Upper lobe of right lung (tissue), 1 donor: ENCODE data around the gene ASPHD2. TPM values are rescaled to one million over a fixed set of nuclear protein-coding genes. Genes with fewer than 3 reads are reported as not detected.

Experiments used
- ATAC-seq: fragments of 200-7000 bp; cut with Tn5 transposase; one replicate; pipeline ENCODE4 v1.9.1; 2020; ENCODE audit warnings: mild to moderate bottlenecking, moderate library complexity
- DNase-seq: peaks from one replicate; pipeline ENCODE4 v3.0.0-alpha.2; 2020
- H3K27ac ChIP-seq: fragments of 200-600 bp; one replicate; pipeline ENCODE4 v1.8.0; 2022
- H3K27me3 ChIP-seq: fragments of 200-600 bp; one replicate; pipeline ENCODE4 v1.8.0; 2022; ENCODE audit warnings: mild to moderate bottlenecking
- H3K36me3 ChIP-seq: fragments of 200-600 bp; one replicate; pipeline ENCODE4 v1.8.0; 2022
- H3K4me1 ChIP-seq: fragments of 200-600 bp; one replicate; pipeline ENCODE4 v1.8.0; 2022
- H3K4me3 ChIP-seq: fragments of 200-600 bp; one replicate; pipeline ENCODE4 v1.8.0; 2022; ENCODE audit warnings: mild to moderate bottlenecking
- H3K9me3 ChIP-seq: fragments of 200-600 bp; one replicate; pipeline ENCODE4 v1.8.0; 2022
- intact Hi-C: fragments of 100-400 bp; cut with DNase I; formaldehyde crosslinking; loops from one replicate; pipeline ENCODE4 v1.11.0; 2022
- total RNA-seq: library from RNA; stranded (reverse); fragmentation: NEBNext Ultra II Directional; extraction: Animal tissue kit (Norgen Biotek cat#: 25700); gene quantifications from one replicate; pipeline ENCODE4 v1.2.1, GENCODE V29; 2021
- TF ChIP-seq, protein P1 (sequence below): fragments of 200-600 bp; IDR thresholded peaks from one replicate; pipeline ENCODE4 v1.8.0; 2022; ENCODE audit warnings: antibody characterized with exemption
- donor health status: DM: no; HTN: yes; CAD: no; lungs with severe emphysema.

Gene ASPHD2
- total RNA-seq, 1 donor from 2014 or later = 1.2 TPM

DNA sequence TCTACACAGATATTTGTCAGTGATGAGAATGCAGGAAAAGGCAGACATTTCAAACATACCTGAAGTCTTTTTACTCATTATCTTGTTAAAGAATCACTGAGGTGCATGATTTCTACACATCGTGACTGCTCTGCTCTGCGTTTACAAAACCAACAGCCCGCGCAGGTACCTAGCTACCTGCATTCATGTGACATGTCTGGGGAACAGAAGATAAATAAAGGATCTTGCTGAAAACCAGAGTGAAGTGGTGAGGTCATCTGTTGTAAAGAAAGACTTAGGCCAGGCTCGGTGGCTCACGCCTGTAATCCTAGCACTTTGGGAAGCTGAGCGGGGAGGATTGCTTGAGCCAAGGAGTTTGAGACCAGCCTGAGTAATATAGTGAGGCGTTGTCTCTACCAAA is 15.7 kb downstream of the ASPHD2 start:
- intact Hi-C loops = no loop called here
- DNase-seq = no peak
- no peak overlapping the region for H3K4me3 ChIP-seq

DNA sequence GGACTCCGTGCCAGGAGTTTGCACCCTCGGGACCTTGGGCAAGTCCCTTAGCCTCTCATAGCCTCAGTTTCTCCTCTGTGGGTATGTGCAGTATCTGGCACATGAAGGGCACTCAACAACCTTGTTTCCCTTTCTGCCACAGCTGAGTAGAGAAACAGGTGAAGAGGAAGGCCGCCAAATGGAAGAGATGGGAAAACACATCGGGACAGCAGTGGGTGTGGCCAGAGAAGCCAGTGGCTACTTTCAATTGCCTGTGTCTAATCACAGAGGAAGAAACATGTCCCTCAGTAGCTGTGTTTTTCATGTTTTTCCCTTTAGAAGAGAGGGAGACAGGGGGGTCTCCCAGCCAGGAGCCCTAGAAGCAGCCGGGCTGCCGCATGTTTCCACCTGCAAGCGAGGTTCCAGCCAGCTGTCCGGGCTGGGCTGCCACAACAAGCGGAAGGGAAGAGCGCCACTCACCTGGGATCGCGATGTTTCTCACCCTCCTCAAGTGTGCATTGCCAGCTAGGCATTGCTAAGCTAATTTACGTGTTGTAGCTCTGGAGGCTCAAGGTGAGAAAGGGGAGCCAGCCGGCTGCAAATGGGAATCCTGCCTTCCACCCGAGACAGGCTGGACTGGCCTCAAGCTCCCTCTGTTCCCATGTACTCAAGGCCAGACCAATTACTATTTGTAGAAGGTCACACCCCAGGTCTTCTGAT is 16.7 kb downstream of the ASPHD2 start:
- DNase-seq = no peak
- no peaks in the 10 kb centered on the region for H3K9me3 ChIP-seq
- intact Hi-C loops = no loop called here

More for the DNA sequence above, 15.7 kb downstream of the ASPHD2 start:
- Histone ChIP-seq H3K9me3 (no peaks in the 10 kb centered on the region), H3K36me3 (no peaks in the 10 kb centered on the region), H3K4me1 (no peaks in the 10 kb centered on the region), H3K27ac (no peak overlapping the region), H3K27me3 (no peaks in the 10 kb centered on the region)
- TF ChIP-seq, protein P1, sequence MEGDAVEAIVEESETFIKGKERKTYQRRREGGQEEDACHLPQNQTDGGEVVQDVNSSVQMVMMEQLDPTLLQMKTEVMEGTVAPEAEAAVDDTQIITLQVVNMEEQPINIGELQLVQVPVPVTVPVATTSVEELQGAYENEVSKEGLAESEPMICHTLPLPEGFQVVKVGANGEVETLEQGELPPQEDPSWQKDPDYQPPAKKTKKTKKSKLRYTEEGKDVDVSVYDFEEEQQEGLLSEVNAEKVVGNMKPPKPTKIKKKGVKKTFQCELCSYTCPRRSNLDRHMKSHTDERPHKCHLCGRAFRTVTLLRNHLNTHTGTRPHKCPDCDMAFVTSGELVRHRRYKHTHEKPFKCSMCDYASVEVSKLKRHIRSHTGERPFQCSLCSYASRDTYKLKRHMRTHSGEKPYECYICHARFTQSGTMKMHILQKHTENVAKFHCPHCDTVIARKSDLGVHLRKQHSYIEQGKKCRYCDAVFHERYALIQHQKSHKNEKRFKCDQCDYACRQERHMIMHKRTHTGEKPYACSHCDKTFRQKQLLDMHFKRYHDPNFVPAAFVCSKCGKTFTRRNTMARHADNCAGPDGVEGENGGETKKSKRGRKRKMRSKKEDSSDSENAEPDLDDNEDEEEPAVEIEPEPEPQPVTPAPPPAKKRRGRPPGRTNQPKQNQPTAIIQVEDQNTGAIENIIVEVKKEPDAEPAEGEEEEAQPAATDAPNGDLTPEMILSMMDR = no peak
- no peak for ATAC-seq

DNA sequence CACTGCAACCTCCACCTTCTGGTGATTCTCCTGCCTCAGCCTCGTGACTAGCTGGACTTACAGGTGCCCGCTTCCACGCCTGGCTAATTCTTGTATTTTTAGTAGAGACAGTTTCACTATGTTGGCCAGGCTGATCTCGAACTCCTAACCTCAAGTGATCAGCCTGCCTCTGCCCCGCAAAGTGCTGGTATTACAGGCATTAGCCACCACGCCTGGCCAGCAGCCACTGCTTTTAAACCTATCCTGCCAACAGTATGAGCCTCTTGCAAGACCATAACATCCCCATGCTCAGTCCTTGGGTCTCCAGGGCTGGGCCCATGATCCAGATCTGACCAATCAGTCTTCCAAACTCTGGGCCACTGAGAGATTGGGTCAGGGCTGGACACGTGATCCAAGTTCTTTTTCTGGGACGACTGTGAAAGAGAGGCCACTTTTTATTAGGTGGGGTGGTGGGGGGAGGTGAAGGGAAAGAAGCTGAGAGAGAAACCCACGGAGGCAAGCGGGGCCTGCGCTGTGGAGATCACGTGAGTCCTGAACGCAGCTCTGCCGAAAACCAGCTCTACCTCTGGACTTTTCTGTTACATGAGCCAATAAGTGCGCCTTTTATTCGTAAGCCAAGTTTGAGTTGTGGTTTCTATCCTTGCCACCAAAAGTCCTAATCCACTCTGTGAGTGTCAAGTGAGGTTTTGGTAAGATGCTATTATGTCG is 17.9 kb downstream of the ASPHD2 start:
- ATAC-seq (no peak), DNase-seq (no peak)
- intact Hi-C loops = no loop called here
- TF ChIP-seq, protein P1 = no peak
- Histone ChIP-seq H3K36me3 (peaks cover 10% of the 10 kb centered on the region), H3K27ac (no peak overlapping the region), H3K27me3 (no peaks in the 10 kb centered on the region), H3K4me1 (no peaks in the 10 kb centered on the region), H3K9me3 (no peaks in the 10 kb centered on the region), H3K4me3 (no peak overlapping the region)

More for the DNA sequence above, 16.7 kb downstream of the ASPHD2 start:
- no peak overlapping the region for H3K27ac ChIP-seq
- no peaks in the 10 kb centered on the region for H3K4me1 ChIP-seq
- H3K4me3 ChIP-seq = no peak overlapping the region
- H3K27me3 ChIP-seq = no peaks in the 10 kb centered on the region
- TF ChIP-seq, protein P1 = no peak
- H3K36me3 ChIP-seq = peaks cover under 1% of the 10 kb centered on the region
- no peak for ATAC-seq

DNA sequence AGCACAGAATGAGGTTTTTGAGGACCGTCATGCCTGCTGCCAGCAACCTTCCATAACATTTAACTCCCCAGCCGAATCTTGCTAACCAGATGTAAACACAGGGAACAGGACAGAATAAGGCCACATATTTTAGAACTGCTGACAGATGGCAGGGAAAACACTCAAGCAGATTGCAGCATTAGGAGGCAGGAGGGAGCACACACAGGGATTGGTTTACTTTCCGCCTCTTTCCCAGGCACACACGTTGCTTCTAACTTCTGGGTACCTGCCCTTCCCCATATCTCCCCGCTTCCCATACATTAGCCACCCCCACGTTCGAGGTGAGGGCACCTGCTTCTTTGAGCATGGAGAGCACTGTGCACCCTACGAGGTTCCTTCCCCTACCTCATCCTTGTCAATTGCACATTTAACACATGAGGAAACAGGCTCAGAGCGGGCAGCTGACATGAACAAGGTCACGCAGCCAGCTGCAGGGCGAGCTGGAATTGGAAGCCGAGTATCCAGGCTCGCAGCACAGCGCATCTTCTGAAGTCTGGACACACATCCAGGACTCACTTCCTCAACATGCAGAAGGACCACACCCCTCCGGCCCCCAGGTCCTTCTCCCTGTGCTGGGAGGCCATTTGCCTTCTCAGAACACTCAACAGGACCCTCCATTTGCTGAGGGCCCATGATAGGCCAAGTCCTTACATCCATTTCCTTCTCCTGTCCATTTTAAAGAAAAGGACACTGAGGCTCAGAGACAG is 18.7 kb downstream of the ASPHD2 start:
- TF ChIP-seq, protein P1 = no peak
- H3K27ac ChIP-seq = no peak overlapping the region
- no peak for DNase-seq

DNA sequence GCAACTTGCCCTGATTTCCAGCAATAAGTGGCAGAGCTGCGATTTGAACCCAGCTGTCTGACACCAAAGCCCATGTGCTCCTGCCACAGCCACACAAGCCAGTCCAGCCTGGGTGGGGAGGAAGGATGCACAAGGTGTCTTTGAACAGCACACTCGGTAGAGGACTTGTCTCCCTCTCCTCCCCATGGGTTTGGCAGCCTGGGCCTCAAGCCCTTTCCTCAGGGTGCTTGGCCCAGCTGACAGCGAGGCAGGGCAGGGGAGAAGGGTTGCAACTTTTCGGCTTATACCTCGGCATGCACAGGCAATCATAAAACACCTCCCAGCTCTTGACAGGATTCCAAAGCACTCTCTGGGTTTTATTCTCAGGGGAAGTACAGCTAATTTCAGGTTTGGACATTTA is 19.3 kb downstream of the ASPHD2 start:
- Histone ChIP-seq H3K36me3 (peaks cover 23% of the 10 kb centered on the region), H3K4me1 (no peaks in the 10 kb centered on the region), H3K9me3 (no peaks in the 10 kb centered on the region), H3K27ac (no peak overlapping the region), H3K27me3 (no peaks in the 10 kb centered on the region), H3K4me3 (no peak overlapping the region)
- no peak for ATAC-seq
- TF ChIP-seq, protein P1 = no peak
- no peak for DNase-seq
- intact Hi-C loops = no loop called here

More for the DNA sequence above, 18.7 kb downstream of the ASPHD2 start:
- no peak for ATAC-seq
- Histone ChIP-seq H3K4me3 (no peak overlapping the region), H3K4me1 (no peaks in the 10 kb centered on the region), H3K9me3 (no peaks in the 10 kb centered on the region), H3K27me3 (no peaks in the 10 kb centered on the region), H3K36me3 (peaks cover 17% of the 10 kb centered on the region)
- intact Hi-C loops = no loop called here
